ENCODE data around the gene CARD11.

GRCh38 chr7:3009086-3009485 lies 34.6 kb downstream of the CARD11 start:
- TF ChIP-seq CTCF (IDR thresholded peaks at IDR 0.05) (no peak), POLR2A (IDR thresholded peaks at IDR 0.05) (no peak)
